GM18511 (cell line): ENCODE measurements around the gene RCHY1.
"Not testable (repeated sequence)": the region's sequence is repeated elsewhere in the genome, so short reads cannot be mapped to it uniquely, and the experiment has no call there.

Source experiments
- ATAC-seq: cut with Tn5 transposase; IDR thresholded peaks from one replicate; pipeline ENCODE4 v1.9.1; 2021; ENCODE audit warnings: mild to moderate bottlenecking, moderate library complexity; ENCODE audit not compliant: unreplicated experiment

RCHY1 gene

GRCh38 chr4:75514131-75514948, at the start of gene RCHY1, which contains the start of gene THAP6:
Gene RCHY1 (minus strand): TSS chr4:75514403. CDS start chr4:75514286, 117 bp downstream.
Gene THAP6 (plus strand): TSS chr4:75514473. CDS start chr4:75515453, 980 bp downstream.
- peak; percentile 96 for ATAC-seq

GRCh38 chr4:75561789-75562188, 47.6 kb upstream of the RCHY1 start:
- ATAC-seq = no peak

- ATAC-seq = no peak
These were observed 43.5 kb upstream of the RCHY1 start for GRCh38 chr4:75557696-75558095.

- peak; percentile 99 for ATAC-seq
These were observed 41.3 kb upstream of the RCHY1 start, which contains the start of gene ODAPH for GRCh38 chr4:75555294-75556164. Gene ODAPH (plus strand): TSS chr4:75556066. CDS start chr4:75556083, 17 bp downstream.

GRCh38 chr4:75552452-75552851, 38.2 kb upstream of the RCHY1 start:
- ATAC-seq = no peak

GRCh38 chr4:75549019-75549418, 34.8 kb upstream of the RCHY1 start:
- no peak for ATAC-seq

GRCh38 chr4:75547647-75548387, 33.6 kb upstream of the RCHY1 start:
- no peak for ATAC-seq

- ATAC-seq = no peak
These were observed 31.3 kb upstream of the RCHY1 start for GRCh38 chr4:75545526-75545925.

GRCh38 chr4:75544870-75545269, 30.7 kb upstream of the RCHY1 start:
- ATAC-seq = no peak

- not testable (repeated sequence) for ATAC-seq
These were observed 30.0 kb upstream of the RCHY1 start for GRCh38 chr4:75544220-75544619.

- ATAC-seq = no peak
These were observed 28.6 kb upstream of the RCHY1 start for GRCh38 chr4:75542824-75543223.

GRCh38 chr4:75537308-75537707, 23.1 kb upstream of the RCHY1 start:
- not testable (repeated sequence) for ATAC-seq

GRCh38 chr4:75533926-75534325, 19.7 kb upstream of the RCHY1 start:
- ATAC-seq = not testable (repeated sequence)

- not testable (repeated sequence) for ATAC-seq
These were observed 19.2 kb upstream of the RCHY1 start for GRCh38 chr4:75533339-75533887.

- ATAC-seq = not testable (repeated sequence)
These were observed 17.4 kb upstream of the RCHY1 start for GRCh38 chr4:75531536-75532143.

- ATAC-seq = no peak
These were observed 16.5 kb upstream of the RCHY1 start for GRCh38 chr4:75530556-75531322.

- no peak for ATAC-seq
These were observed 13.3 kb upstream of the RCHY1 start for GRCh38 chr4:75527482-75527881.

- no peak for ATAC-seq
These were observed 11.7 kb upstream of the RCHY1 start for GRCh38 chr4:75525910-75526309.

- no peak for ATAC-seq
These were observed 10.9 kb upstream of the RCHY1 start for GRCh38 chr4:75525086-75525485.
